Neuron (in vitro differentiated cells): ENCODE results near the gene RFT1.
"Not testable (repeated sequence)": the region's sequence is repeated elsewhere in the genome, so short reads cannot be mapped to it uniquely, and the experiment has no call there.

Source experiments
- H2AFZ ChIP-seq: one replicate; pipeline ENCODE4 v1.6.1; 2013; ENCODE audit warnings: low read depth, mild to moderate bottlenecking, inconsistent platforms, low read length, moderate library complexity
- H3K27me3 ChIP-seq: one replicate; pipeline ENCODE4 v1.6.1; 2013; ENCODE audit warnings: low read length; ENCODE audit not compliant: insufficient read depth
- H3K36me3 ChIP-seq: one replicate; pipeline ENCODE4 v1.6.1; 2013; ENCODE audit warnings: low read length; ENCODE audit not compliant: insufficient read depth
- H3K4me1 ChIP-seq: one replicate; pipeline ENCODE4 v1.6.1; 2013; ENCODE audit warnings: low read length; ENCODE audit not compliant: insufficient read depth
- H3K4me3 ChIP-seq: 2 replicates; pipeline ENCODE4 v1.5.1; 2013; ENCODE audit warnings: mild to moderate bottlenecking, low read length, moderate library complexity
- H3K9me3 ChIP-seq: one replicate; pipeline ENCODE4 v1.6.1; 2013; ENCODE audit warnings: low read length

The RFT1 gene

GRCh38 chr3:53151086-53151438 lies 20.8 kb upstream of the RFT1 start:
- H3K4me3 ChIP-seq, H3K9me3 ChIP-seq, H3K36me3 ChIP-seq, H2AFZ ChIP-seq, H3K4me1 ChIP-seq: not testable (repeated sequence)
- peaks cover 62% of the 10 kb centered on the region for H3K27me3 ChIP-seq

DNA sequence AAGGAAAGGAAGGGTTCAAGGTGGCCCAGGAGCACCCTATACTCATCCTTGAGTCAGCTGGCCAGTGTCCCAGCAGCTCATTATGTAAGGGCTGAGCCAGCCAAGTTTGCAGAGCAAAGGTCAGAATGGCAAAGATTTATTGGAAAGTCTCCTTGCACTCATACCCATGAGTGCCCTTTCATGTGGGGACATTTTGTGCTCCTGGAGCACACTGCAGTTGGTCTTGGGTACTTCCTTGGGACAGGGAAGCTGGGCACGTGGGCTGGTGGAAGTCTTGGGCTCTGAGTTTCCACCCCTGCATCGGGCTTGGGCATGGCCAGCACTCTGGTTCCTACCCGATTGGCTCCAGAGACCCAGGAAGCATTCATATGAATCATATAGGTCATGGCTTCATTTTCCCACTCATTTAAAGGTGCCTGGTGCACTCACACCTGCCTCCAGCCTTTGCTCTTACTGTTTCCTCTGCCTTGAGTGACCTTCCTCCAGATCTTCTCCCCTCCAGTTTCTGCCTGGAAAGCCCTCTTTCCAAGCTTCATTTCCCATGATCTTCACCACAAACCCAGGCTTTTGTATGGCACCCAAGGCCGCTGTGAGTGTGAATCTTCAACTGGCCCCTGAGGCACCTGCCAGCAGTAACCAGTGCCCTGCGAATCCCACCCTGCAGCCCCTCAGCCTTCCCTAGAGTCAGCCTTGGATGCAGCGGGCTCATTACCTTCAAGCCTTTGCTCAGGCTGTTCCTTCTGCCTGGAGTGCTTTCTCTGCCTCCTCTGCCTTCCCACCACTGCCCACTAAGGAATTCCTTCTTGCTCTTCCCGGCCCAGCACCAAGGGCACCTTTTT lies 20.2 kb upstream of the RFT1 start:
- Histone ChIP-seq H3K27me3 (peaks cover 56% of the 10 kb centered on the region), H2AFZ (no peak overlapping the region), H3K4me3 (no peak overlapping the region), H3K4me1 (peaks cover 2% of the 10 kb centered on the region), H3K9me3 (no peaks in the 10 kb centered on the region), H3K36me3 (no peaks in the 10 kb centered on the region)

DNA sequence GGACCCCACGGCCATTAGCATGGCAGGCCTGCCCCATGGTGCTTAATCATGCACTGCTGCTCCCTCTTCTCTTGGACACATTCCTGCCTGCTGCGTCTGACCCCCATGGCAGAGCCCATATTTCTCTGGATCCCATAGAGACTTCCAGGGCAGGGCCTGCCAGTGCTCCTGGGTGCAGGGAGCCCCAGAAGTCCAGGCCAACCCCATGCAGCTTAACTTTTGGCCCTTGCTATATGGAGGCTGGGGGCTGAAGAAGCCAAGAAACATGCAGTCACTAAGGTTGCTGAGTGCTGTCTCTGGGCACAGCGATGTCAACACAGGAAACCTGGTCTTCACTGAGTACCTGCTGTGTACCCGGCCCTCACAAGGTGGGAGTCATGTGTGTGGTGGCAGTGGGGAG lies 19.5 kb upstream of the RFT1 start:
- Histone ChIP-seq H3K27me3 (peaks cover 48% of the 10 kb centered on the region), H3K4me3 (no peak overlapping the region)

DNA sequence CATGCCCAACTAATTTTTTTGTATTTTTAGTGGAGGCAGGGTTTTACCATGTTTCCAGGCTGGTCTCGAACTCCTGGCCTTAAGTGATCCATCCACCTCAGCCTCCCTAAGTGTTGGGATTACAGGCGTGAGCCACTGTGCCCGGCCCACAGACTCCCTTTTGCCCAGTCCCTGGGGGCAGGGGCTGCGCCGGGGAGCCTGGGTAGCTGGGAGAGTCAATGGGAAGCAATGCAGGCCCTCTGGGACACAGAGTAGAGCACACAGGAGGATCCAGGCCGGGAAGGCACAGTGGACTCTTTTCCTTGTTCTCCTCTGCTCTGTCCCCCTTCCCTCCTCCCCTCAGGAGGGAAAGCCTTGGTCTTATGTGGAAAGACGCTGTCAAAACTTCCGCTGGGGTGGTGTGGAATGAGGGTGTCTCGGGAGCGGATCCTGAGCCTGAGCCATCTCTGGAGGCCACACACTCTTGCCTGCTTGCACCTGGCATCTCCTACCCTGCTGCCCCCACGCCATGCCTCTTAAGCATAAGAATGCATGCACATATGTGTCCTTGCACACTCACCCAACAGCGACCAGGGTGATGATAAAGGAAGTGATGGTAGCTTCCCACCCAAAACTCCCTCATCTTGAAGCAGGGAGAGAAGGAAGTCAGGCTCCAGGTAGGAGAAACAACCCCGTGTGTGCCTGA lies 18.9 kb upstream of the RFT1 start:
- Histone ChIP-seq H2AFZ (no peak overlapping the region), H3K27me3 (peaks cover 42% of the 10 kb centered on the region), H3K36me3 (no peaks in the 10 kb centered on the region), H3K4me1 (peaks cover 2% of the 10 kb centered on the region), H3K4me3 (no peak overlapping the region), H3K9me3 (no peaks in the 10 kb centered on the region)

More for the DNA sequence above, 19.5 kb upstream of the RFT1 start:
- Histone ChIP-seq H3K36me3 (no peaks in the 10 kb centered on the region), H3K4me1 (peaks cover 2% of the 10 kb centered on the region), H3K9me3 (no peaks in the 10 kb centered on the region), H2AFZ (no peak overlapping the region)

DNA sequence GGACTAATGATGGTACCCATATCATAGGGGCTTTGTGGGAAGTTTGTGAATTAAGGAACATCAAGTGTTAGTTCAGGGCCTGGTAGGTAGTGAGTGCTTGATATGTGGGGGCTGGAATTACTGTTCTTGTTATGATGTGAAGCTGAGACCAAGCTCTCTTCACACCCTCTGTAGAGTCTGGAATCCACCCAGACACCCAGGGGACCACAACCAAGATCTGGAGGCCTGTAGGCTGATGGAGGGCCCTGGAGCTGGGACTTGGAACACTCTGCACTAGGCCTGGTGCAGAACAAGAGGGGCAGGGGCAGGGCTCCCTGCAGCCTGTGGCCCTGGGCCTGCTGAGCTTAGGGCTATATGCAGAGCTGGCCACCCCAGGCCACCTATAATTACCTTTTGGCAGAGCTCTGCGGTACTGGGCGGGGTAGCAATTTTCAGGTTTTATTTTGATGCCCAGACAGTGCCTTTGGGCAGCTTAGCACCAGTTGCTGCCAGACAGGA lies 17.7 kb upstream of the RFT1 start:
- peaks cover 2% of the 10 kb centered on the region for H3K4me1 ChIP-seq
- no peak overlapping the region for H3K4me3 ChIP-seq
- no peak overlapping the region for H2AFZ ChIP-seq
- no peaks in the 10 kb centered on the region for H3K36me3 ChIP-seq
- H3K27me3 ChIP-seq: peaks cover 36% of the 10 kb centered on the region
- H3K9me3 ChIP-seq: no peaks in the 10 kb centered on the region

DNA sequence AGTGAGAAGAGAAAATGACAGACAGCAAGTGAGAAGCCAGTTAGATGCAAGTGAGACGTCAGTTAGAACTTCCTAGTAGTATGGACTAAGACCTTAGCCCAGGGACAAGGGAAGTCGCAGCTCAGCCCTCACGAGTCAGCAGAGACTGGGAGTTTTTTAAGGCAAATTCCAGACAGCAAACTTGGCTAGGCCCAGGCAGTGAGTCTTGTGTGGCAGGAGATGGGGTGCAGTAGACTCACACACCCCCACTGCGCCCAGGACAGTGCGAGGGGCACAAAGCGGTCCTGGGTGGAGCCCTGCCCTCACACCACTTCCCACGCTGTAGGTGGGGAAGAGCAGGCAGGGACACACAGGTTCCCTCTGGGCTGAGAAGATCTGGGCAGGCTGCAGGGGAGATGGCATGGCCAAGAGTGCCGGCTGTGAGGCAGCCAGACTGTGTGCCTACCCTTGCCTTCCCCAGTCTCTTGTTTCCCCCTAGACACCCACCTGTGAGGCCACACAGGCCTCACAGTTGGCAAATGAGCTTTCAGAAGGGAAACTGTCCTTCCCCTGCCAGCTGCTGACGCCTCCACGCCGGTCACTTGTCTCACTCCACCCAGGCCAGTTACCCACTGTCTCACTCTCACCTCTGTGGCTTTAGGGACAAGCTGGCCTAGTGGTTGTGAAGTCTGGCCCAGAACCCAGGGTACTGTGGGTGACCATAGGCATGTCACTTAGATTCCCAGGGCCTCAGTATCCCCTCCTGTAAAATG lies 17.1 kb upstream of the RFT1 start:
- peaks cover 2% of the 10 kb centered on the region for H3K4me1 ChIP-seq
- H3K4me3 ChIP-seq: no peak overlapping the region
- no peak overlapping the region for H2AFZ ChIP-seq
- H3K9me3 ChIP-seq: no peaks in the 10 kb centered on the region
- no peaks in the 10 kb centered on the region for H3K36me3 ChIP-seq
- H3K27me3 ChIP-seq: peaks cover 31% of the 10 kb centered on the region

GRCh38 chr3:53146319-53146891 lies 16.2 kb upstream of the RFT1 start:
- H3K9me3 ChIP-seq: no peaks in the 10 kb centered on the region
- H3K36me3 ChIP-seq: no peaks in the 10 kb centered on the region
- H3K4me3 ChIP-seq: no peak overlapping the region
- peaks cover 25% of the 10 kb centered on the region for H3K27me3 ChIP-seq
- no peak overlapping the region for H2AFZ ChIP-seq
- H3K4me1 ChIP-seq: peaks cover 2% of the 10 kb centered on the region

DNA sequence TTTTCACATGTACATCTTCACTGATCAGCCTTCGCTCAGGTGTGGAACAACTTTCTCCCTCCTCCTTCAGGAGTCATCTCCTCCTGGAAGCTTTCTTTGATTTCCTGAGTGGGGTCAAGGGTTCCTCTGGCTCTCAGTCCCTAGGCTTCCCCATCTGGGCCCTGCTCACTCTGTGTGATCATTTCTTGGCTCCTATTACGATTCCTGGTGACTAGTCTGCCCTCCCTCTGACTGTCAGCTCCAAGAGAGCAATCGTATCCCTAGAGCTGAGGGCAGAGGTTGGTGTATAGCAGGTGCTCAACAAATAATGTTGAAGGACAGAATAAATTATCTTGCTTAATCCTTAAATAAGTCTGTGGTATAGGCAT lies 15.5 kb upstream of the RFT1 start:
- Histone ChIP-seq H3K27me3 (peaks cover 22% of the 10 kb centered on the region), H3K4me3 (no peak overlapping the region), H3K36me3 (no peaks in the 10 kb centered on the region)

DNA sequence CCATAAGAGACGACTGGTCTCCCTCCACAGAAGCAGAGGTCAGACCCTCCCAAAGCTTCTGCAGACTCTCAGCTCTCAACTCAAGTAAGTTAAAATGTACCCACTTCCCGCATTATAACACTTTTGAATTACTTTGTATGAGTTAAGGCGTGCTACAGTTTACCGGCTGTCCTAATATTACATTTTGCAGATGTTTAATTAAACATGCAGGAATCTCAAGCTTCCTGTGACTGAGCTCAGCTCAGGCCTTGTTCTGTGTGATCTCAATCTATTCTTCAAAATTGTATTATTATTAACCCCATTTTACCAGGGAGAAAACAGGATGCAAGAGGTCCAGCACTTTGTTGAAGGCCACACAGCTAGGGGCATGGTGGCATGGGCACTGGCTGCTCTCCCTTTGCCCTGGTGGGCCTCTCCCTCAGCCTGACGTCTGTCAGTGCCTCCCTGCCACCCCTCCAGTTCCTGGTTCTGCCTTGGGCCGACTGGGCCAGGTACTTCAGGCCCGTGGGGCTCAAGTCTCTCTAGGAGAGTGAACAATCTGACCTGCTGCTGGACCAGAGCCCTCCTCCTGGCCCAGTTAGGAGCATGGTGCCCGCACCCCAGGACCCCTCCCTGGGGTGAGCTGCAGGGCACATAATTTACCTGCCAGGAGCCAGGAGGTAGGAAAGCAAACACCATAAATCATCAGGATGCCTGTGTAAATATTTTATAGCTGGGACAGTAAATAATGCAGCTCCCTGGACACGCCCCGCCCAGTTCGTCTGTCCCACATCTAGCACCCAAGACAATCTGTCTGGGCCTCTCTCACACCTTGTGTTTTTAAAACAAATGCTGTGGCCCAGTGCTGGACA lies 14.9 kb upstream of the RFT1 start:
- peaks cover 16% of the 10 kb centered on the region for H3K27me3 ChIP-seq
- H3K4me1 ChIP-seq: peaks cover 2% of the 10 kb centered on the region
- H3K4me3 ChIP-seq: no peak overlapping the region
- no peak overlapping the region for H2AFZ ChIP-seq
- H3K36me3 ChIP-seq: no peaks in the 10 kb centered on the region
- no peaks in the 10 kb centered on the region for H3K9me3 ChIP-seq

More for the DNA sequence above, 15.5 kb upstream of the RFT1 start:
- no peaks in the 10 kb centered on the region for H3K9me3 ChIP-seq
- peaks cover 2% of the 10 kb centered on the region for H3K4me1 ChIP-seq
- no peak overlapping the region for H2AFZ ChIP-seq

GRCh38 chr3:53144446-53144845 lies 14.2 kb upstream of the RFT1 start:
- H3K36me3 ChIP-seq: no peaks in the 10 kb centered on the region
- peaks cover 9% of the 10 kb centered on the region for H3K27me3 ChIP-seq
- H3K4me1 ChIP-seq: peaks cover 2% of the 10 kb centered on the region
- no peak overlapping the region for H2AFZ ChIP-seq
- H3K9me3 ChIP-seq: no peaks in the 10 kb centered on the region
- H3K4me3 ChIP-seq: no peak overlapping the region

GRCh38 chr3:53142986-53143385 lies 12.8 kb upstream of the RFT1 start:
- peaks cover 9% of the 10 kb centered on the region for H3K27me3 ChIP-seq
- H3K36me3 ChIP-seq: no peaks in the 10 kb centered on the region
- H3K9me3 ChIP-seq: no peaks in the 10 kb centered on the region
- H3K4me3 ChIP-seq: no peak overlapping the region
- H2AFZ ChIP-seq: no peak overlapping the region
- peaks cover 2% of the 10 kb centered on the region for H3K4me1 ChIP-seq
